HG02798 (cell line): Measurements from ENCODE around the gene TRAPPC2L.

ENCODE experiments used
- ATAC-seq: cut with Tn5 transposase; IDR thresholded peaks from one replicate; pipeline ENCODE4 v1.9.1; 2021; ENCODE audit warnings: mild to moderate bottlenecking; ENCODE audit not compliant: unreplicated experiment, poor library complexity

Gene TRAPPC2L

DNA sequence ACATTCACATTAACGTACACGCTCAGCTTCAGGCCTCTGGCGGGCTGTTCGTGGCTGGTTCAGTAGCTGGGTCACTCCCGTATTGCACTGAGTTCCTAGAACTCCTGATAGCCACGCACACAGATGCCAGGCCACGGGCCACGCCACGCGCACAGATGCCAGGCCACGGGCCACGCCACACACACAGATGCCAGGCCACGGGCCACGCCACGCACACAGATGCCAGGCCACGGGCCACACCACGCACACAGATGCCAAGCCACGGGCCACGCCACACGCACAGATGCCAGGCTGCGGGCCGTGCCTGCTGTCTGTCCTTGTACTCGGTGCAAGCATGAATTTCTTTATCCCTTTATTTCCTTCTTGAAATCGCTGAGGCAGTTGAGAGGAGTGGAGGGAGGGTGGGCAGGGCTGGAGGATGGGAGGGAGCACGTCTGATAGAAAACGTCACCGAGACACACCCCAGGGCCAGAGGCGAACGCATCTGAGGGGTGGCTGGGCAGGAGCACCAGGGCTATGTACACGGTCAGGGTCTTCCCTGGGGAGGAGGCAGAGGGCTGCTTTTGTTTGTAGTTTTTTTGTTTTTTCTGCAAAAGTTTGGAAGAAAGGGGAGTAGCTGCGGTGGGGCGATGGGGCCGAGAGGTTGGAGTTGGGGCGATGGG, 18.1 kb downstream of the TRAPPC2L start:
- ATAC-seq, result no peak

DNA sequence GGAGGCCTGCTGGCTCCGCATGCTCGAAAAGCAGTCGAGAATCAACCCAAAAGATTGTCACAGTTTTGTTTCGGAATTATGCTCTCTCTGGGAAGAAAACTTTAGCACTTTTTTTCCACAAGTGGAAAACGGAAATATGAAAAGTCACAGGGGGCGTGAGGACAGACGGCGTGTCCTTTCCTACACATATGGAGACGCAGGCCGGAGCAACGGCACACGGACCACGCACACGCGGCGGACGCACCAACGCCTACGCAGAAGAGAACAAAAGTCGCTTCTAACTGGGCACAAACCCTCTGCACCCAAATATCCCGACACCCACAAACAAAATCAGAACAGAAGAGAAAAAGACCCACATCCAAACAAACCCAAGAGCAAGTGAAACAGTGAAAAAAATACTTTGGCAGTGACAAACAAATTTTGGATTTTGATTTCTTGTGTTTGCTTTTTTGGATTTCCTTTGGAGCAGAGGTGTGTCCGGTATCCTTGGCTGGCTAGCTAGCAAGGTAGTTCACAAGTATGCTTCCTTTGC, 18.8 kb downstream of the TRAPPC2L start:
- ATAC-seq, result no peak

DNA sequence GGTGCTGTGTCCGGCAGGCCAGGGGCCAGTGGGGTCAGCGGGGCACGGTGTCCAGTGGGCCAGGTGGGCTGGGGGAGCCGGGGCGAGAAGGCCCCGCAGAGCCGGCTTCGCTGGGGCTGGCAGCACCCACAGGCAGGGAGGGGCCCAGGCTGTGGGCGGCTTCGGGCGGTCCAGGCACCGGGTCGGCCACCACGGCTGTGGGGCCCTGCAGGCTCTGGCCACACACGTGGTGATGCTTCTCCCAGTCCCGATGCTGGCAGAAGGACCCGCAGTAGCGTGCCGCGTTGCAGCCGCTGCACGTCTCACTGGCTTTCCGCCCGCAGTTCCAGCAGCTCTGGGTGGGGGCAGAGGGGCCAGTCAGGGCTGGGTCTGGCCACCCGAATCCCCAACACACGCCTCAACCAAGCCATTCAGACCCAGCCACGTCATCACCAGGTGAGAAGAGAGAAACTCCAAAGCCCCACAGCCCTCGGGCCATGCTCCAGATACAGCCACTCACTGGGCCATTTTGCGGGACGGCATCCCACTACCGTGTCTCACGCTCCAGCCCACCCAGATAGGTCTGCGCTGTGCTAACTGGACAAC, 20.1 kb downstream of the TRAPPC2L start:
- no peak for ATAC-seq

DNA sequence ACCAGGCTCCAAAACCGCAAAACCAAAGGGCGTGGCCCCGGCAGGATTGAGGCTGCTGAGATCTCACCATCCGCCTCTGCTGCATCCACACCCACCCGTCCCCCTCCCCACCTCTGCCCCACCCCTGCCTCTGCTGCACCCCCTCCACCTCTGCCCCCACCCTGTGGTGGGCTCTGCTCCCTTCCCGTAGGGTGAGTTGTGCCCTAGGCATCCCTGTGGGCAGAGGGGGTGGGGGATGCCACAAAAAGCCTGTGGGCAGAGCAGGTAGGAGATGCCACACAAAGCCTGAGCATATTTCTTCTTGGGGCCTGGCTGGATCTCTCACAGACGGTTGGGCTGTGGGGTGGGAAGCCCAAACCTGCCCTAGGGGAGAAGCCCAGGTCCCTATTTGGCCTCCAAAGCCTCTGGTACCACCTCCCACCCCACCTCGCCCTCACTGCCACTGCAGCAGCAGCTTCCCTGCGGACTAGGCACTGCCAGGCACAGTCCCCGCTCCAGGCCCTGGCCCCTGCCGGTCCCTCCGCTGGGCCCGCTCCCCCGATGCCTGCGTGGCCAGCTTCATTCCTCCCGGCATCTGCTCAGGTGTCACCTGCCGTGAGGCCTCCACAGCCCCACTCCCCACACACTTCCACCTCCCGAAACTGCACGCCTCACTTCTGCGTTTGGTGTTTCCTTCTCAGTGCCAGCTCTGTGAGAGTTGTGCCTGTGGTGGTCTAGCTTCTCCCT, 20.8 kb downstream of the TRAPPC2L start:
- no peak for ATAC-seq

DNA sequence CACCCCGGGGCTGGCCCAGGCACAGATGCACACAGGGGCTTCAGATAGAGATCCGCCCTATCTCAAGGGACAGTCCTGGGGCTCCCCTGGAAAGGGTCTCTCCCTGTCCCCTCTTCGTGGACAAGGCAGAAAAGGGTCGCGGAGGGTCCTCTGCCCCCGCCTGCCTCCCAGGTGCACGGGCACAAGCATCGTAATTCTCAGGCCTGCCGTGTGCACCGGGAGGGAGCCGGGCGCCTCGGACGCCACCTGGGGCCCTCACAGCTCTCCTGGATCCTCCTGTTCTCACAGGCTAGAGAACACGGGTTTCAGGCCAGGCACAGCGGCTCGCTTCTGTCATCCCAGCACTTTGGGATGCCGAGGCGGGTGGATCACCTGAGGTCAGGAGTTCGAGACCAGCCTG, 21.4 kb downstream of the TRAPPC2L start:
- no peak for ATAC-seq

GRCh38 chr16:88878967-88879787, 22.2 kb downstream of the TRAPPC2L start:
- no peak for ATAC-seq

DNA sequence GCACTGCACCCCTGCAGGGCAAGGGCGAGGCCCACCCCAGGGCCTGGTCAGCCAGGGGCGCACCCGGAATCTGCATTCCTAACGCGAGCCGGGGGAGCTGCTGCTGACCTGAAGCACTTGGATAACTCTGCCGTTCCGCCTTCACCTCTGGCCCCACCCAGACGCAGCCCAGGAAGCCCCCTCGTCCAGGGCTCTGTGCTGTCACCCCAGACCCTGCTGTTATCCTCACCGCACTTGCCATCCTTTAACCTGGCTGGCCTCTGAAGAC, 22.8 kb downstream of the TRAPPC2L start:
- no peak for ATAC-seq

- ATAC-seq, result no peak
Measured at GRCh38 chr16:88880226-88881006, 23.5 kb downstream of the TRAPPC2L start.

DNA sequence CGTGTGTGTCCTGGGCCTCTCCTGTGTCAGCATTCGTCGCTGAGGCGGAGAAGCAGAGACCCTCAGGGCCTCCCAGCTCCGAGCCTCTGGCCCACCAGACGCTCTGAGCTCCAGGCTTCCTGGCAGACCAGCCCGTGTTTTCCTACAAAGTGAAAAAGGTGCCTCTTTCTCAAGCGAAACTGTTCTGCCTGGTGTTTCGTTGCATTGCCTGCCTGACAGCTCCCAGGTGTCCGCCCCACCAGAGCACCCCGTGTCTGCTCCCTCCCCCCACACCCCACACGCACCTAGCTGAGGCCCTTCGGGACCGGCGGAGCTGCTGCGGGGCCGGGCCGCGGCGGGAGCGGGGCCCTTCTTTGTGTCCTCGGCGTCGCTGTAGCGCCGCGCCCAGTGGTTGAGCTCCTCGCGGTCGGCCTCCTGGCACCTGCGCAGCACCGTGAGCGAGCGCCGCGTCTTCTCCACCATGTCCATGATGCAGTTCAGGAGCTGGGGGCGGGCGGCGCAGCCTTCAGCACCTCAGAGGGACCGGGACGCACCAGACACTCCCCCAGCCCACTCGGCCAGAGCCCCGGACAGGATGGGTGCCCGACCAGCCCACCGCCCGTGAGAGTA, 24.2 kb downstream of the TRAPPC2L start:
- ATAC-seq, result no peak

DNA sequence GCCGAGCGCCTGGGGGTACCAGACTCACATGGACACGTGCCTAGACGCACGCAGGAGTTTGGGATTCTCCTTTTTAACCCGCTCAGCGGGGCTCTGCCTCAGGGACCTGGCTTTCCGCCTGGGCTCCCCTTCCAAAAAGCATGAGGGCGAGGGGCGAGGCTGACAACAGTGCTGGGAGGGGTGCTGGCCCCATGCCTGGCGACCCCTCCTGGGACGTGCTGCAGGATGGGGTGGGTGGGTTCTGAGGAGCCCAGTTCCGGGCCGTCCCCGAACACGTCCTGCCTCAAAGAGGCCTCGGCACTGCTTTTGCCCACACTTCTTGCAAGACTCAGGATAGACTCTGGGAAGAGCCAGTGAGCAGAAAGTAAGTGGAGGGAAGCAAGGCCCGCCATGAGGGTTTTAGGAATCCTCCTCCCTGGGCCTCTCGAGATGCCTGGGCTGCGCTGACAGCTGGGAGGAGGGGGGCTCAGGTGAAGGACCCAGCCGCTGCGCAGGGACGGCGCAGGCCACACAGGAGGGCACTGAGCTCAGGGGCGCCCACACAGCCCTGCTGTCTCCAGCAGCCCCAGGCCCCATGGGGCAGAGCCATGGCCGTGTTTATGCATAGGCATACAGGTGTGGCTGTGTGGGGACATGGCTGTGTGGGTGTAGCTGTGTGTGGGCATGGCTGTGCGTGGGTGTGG, 24.9 kb downstream of the TRAPPC2L start:
- ATAC-seq, result no peak

DNA sequence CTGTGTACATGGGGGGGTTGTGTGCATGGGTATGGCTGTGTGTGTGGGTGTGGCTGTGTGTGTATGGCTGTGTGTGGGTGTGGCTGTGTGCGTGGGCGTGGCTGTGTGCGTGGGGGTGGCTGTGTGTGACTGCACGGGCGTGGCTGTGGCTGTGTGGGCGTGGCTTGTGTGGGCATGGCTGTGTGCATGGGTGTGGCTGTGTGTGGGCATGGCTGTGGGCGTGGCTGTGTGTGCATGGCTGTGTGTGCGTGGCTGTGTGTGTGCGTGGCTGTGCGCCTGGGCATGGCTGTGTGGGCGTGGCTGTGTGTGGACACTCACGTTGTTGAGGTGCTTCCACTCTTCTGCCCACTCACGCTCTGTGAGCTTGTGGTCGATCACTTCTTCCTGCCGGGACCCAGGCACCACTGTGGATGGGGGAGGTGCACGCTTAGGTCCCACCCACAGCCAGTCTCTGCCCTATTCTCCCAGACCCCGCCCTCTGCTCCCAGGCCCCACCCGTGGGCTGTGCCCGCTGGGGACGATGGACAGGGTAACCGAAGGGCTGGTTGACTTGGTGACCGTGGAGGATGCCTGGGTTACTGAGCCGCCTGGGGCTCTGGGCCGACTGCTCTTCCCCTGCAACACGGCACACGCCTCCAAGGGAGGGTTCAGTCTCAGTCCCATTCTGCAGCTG, 25.6 kb downstream of the TRAPPC2L start:
- no peak for ATAC-seq

DNA sequence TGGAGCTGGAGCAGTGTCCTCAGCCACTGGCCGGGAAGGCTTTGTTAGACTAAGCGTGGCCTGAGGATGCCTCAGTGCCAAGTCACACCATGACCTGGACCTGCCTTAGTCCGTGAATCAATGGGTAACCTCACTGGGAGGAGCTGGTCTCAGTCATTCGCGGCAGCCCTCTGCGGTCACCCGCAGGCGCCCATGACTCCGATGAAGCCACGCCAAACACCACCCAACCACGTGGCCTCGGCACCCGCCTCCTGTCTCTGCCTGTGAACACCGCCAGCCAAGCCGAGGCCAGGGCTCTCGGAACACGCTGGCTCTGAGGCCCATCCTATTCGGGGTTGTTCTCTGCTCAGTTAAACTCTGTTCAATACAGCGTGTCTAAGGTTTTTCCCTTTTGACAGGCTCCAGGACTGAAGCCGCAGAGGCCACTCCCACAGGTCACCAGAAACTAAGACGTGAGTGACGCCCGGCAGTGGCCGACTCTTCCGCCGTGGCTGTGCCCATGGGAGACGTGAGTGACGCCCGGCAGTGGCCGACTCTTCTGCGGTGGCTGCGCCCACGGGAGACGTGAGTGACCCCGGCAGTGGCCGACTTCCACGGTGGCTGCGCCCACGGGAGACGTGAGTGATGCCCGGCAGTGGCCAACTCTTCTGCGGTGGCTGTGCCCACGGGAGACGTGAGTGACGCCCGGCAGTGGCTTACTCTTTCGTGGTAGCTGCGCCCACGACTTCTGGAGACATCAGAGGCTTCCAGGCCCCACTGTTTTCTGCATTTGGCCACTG, 26.4 kb downstream of the TRAPPC2L start:
- no peak for ATAC-seq

DNA sequence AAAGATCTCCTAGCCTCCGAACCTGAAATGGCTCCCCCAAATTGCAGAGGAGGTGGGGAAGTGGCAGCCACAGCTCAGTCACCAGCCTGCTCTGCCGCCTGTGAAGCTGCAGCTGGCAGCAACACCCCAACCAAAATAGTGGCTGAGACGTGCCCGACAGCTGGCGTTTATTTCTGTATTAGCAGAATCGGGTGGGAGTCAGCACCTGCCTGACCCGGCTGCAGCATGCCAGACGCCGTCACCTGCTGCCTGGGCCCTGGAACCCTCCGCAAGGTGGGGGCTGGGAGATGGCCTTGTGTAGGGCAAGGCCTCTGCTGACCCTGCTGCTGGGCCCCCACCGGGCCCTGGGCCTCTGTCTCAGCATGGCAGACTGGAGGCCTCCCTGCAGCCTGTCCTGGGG, 27.0 kb downstream of the TRAPPC2L start:
- no peak for ATAC-seq

DNA sequence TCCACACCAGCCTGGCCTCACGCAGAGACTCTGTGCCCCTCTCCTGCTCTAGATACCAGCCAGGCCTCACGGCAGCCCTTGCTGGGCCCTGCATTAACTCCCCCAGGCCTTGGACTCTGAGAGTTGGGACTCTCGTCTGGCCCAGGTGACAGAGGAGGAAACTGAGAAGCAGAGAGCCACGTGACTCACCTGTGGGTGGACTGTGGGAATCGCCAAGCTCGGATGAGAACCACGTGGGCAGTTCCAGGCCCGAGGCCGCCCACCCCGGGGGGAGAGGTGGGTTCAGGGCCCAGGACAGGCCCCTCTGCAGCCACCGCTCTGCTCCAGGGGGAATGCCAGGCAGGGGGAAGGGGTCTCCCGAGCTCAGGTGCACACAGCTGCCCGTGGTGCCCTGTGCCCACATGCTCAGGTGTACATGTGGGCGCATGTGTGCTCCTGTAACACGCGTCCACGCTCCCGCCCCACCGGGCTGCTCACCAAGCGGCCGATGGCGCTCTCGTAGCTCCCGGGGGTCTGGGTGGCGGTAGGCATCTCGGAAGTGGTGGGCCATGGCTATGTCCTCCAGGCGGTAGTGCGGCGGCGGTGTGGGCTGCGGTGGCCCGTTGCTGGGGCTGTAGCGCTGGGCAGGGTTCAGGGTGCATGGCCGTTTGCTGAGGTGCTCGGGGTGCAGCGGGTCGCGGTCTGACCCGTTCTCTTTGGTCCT, 27.8 kb downstream of the TRAPPC2L start:
- ATAC-seq, result no peak

DNA sequence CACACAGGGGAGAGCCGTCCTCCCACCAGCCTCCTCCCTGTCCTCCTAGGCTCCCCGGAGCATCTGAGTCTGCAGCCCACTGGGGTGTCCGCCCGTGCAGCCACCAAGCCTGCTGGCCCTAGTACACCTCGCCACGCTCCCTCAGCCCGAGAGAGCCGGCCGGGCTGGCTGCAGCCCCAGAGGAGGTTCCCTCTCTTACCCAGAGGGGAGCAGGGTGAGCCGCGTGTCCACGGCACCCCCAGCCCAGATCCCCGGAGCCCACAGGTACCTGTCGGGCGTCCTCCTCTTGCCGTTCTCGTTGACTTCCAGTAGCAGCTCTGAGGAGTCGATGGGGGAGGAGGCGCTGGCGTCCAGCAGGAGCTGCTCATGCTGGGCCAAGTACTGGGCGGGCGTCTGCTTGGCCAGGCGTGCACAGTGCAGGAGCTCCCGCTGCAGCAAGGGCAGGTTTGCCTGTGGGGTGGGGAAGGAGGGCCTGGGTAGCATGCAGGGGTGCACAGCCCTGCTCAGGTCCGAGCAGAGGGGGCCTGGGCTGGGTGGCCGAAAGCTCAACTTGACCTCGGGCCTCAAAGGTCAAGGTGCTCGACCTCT, 28.9 kb downstream of the TRAPPC2L start:
- ATAC-seq, result no peak

GRCh38 chr16:88886420-88886844, 29.5 kb downstream of the TRAPPC2L start:
- no peak for ATAC-seq
